ENCODE measurements around the gene CBFA2T2. TPM values are rescaled to one million over a fixed set of nuclear protein-coding genes. Genes with fewer than 3 reads are reported as not detected.

CBFA2T2 gene
- polyA plus RNA-seq, 3 donors = 1.7 to 9.7 (median 4.9) TPM

DNA sequence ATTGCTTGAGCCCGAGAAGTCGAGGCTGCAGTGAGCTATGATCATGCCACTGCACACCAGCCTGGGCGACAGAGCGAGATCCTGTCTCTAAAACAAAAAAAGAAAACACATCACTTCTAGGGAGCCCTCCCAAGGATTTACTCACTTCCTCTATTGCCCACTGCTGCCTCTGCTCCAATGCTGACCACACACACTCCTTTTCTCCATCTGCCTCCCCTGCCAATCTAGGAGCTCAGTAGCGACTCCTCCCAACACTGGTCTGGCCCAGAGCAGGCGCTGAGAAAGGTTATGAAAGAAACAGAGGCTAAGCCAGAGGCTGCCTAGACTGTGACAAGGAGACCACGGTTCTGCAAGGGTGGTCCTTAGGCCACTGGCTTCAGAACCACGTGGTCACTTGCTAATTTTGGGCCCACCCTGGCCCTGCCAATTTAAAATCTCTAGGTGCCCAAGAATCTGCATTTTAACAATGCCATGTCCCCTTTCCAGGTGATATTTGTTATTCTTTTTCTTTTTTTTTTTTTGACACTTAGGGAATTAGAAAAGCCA is 197.5 kb downstream of the CBFA2T2 start:
- TF ChIP-seq, protein P1, sequence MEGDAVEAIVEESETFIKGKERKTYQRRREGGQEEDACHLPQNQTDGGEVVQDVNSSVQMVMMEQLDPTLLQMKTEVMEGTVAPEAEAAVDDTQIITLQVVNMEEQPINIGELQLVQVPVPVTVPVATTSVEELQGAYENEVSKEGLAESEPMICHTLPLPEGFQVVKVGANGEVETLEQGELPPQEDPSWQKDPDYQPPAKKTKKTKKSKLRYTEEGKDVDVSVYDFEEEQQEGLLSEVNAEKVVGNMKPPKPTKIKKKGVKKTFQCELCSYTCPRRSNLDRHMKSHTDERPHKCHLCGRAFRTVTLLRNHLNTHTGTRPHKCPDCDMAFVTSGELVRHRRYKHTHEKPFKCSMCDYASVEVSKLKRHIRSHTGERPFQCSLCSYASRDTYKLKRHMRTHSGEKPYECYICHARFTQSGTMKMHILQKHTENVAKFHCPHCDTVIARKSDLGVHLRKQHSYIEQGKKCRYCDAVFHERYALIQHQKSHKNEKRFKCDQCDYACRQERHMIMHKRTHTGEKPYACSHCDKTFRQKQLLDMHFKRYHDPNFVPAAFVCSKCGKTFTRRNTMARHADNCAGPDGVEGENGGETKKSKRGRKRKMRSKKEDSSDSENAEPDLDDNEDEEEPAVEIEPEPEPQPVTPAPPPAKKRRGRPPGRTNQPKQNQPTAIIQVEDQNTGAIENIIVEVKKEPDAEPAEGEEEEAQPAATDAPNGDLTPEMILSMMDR (IDR thresholded peaks at IDR 0.05) = no peak
- H3K36me3 ChIP-seq (replicated peaks in 1 of 2; ENCODE audit: control insufficient read depth in 1 of 2, insufficient read depth in 2 of 2, low read length in 2 of 2) = no peaks in the 10 kb centered on the region
- peak in 2 of 3 donors; percentile 33 to 39 for DNase-seq
- no peaks in the 10 kb centered on the region for H4K20me1 ChIP-seq (ENCODE audit: insufficient read depth, low read length)
- H3K27ac ChIP-seq (ENCODE audit: low read depth in 1 of 2, low read length in 2 of 2) = no peak overlapping the region
- intact Hi-C loops (cut with micrococcal nuclease) = loop anchor here (5.0 to 10.0 kb wide), 2 partner anchors 35 to 47 kb away; partner anchors contain the start of genes PXMP4 (in 1 of the 2) and ZNF341 (in 1 of the 2)
- Mint-ChIP-seq H3K36me3 (no peaks in the 10 kb centered on the region), H3K4me1 (peaks cover 50% of the 10 kb centered on the region), H3K9me3 (no peaks in the 10 kb centered on the region), H3K4me3 (peak overlapping the region in 1 of 2 donors; percentile 94), H3K27me3 (ENCODE audit: low read depth in 3 of 3) (no peaks in the 10 kb centered on the region), H3K27ac (peak overlapping the region; percentile 73 to 92 (median 86))
- no peak overlapping the region for H3K9ac ChIP-seq (ENCODE audit: insufficient read depth, low read length, poor library complexity, severe bottlenecking)
- H2AFZ ChIP-seq (ENCODE audit: insufficient read depth, low read depth, low read length, poor library complexity, severe bottlenecking) = peak overlapping the region; percentile 77
- H3K4me2 ChIP-seq (replicated peaks; ENCODE audit: extremely low read depth, low read length, poor library complexity, severe bottlenecking) = no peak overlapping the region
- WGBS (ENCODE audit: insufficient coverage) = 6% methylated on average over 6 of the region's 8 CpGs
- no peaks in the 10 kb centered on the region for H3K27me3 ChIP-seq (ENCODE audit: control insufficient read depth in 2 of 2, insufficient read depth in 2 of 2, low read length in 2 of 2)
- H3K4me3 ChIP-seq (replicated peaks in 1 of 3; ENCODE audit: low read depth in 2 of 3, low read length in 3 of 3) = no peak overlapping the region
- peaks cover 30 to 50% of the 10 kb centered on the region in 2 donors for H3K4me1 ChIP-seq (ENCODE audit: control insufficient read depth in 1 of 2, insufficient read depth in 2 of 2, low read length in 2 of 2)
- H3K9me3 ChIP-seq (replicated peaks in 1 of 2; ENCODE audit: control insufficient read depth in 1 of 2, insufficient read depth in 1 of 2, low read length in 2 of 2) = no peaks in the 10 kb centered on the region
- H3K79me2 ChIP-seq (ENCODE audit: insufficient read depth, low read length) = peaks cover 32% of the 10 kb centered on the region

DNA sequence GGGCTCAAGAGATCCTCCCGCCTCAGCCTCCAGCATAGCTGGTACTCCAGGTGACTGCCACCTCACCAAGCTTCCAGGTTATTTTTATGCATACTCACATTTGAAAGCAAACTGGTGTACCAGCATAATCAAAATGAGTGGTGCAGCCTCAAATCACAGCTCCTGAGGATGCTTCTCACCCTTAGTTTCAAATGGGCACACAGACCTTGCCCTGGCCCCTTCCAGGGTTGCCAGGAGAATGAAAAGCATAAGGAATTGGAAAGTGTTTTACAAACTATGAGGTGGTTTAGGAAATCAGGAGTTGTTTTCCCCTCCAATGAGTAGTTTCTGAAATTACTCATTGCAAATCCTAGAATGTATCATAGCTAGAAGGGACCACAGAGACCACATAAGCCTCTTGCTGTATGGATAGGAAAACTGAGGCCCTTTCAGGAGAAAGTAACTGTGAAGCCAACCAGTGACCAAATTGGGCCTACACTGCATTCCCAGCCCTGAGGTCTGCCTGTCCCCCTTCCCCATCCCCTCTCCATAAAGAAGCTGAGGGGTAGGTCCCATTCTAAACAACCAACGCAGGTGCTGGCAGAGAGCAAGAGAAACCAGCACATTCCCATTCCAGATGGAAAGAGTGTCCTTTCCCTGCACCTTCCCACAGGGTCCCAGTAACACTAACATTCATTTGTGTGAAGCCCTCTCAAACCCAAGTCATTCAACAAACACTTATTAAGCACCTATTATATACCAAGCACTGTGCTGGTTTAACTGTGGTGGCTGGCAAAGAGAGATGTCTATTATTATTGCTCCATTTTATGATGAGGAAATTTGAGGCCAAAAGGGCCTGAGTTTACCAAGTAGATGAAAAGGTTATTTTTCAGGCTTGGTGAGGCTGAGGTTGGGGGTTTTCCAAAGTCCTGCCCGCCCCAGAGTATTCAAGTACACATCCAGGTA is 198.4 kb downstream of the CBFA2T2 start:
- H3K27ac Mint-ChIP-seq = peak overlapping the region in 2 of 7 donors; percentile 45 to 72
- no peak overlapping the region for H2AFZ ChIP-seq (ENCODE audit: insufficient read depth, low read depth, low read length, poor library complexity, severe bottlenecking)

More for the DNA sequence above, 198.4 kb downstream of the CBFA2T2 start:
- Histone ChIP-seq H3K27ac (ENCODE audit: low read depth in 1 of 2, low read length in 2 of 2) (no peak overlapping the region), H3K79me2 (ENCODE audit: insufficient read depth, low read length) (peaks cover 24% of the 10 kb centered on the region), H3K9ac (ENCODE audit: insufficient read depth, low read length, poor library complexity, severe bottlenecking) (no peak overlapping the region), H4K20me1 (ENCODE audit: insufficient read depth, low read length) (no peaks in the 10 kb centered on the region), H3K27me3 (ENCODE audit: control insufficient read depth in 2 of 2, insufficient read depth in 2 of 2, low read length in 2 of 2) (no peaks in the 10 kb centered on the region), H3K4me1 (ENCODE audit: control insufficient read depth in 1 of 2, insufficient read depth in 2 of 2, low read length in 2 of 2) (peaks cover 30 to 50% of the 10 kb centered on the region in 2 donors), H3K9me3 (replicated peaks in 1 of 2; ENCODE audit: control insufficient read depth in 1 of 2, insufficient read depth in 1 of 2, low read length in 2 of 2) (no peaks in the 10 kb centered on the region), H3K36me3 (replicated peaks in 1 of 2; ENCODE audit: control insufficient read depth in 1 of 2, insufficient read depth in 2 of 2, low read length in 2 of 2) (no peaks in the 10 kb centered on the region), H3K4me2 (replicated peaks; ENCODE audit: extremely low read depth, low read length, poor library complexity, severe bottlenecking) (no peak overlapping the region), H3K4me3 (replicated peaks in 1 of 3; ENCODE audit: low read depth in 2 of 3, low read length in 3 of 3) (no peak overlapping the region)
- 100% methylated on average over 1 of the region's 3 CpGs for WGBS (ENCODE audit: insufficient coverage)
- no peaks in the 10 kb centered on the region for H3K9me3 Mint-ChIP-seq
- H3K4me3 Mint-ChIP-seq = no peak overlapping the region
- intact Hi-C loops (cut with micrococcal nuclease) = loop anchor here (5.0 to 10.0 kb wide), 2 partner anchors 34 to 47 kb away; partner anchors contain the start of genes PXMP4 (in 1 of the 2) and ZNF341 (in 1 of the 2)
- H3K4me1 Mint-ChIP-seq = peaks cover 50% of the 10 kb centered on the region
- TF ChIP-seq, protein P1 (IDR thresholded peaks at IDR 0.05) = no peak
- no peaks in the 10 kb centered on the region for H3K36me3 Mint-ChIP-seq
- no peaks in the 10 kb centered on the region for H3K27me3 Mint-ChIP-seq (ENCODE audit: low read depth in 3 of 3)
- no peak for DNase-seq

Measured in CD14-positive monocyte (primary cell).